ENCODE results near the gene PPID.
"Not testable (repeated sequence)": the region's sequence is repeated elsewhere in the genome, so short reads cannot be mapped to it uniquely, and the experiment has no call there.

PPID gene

GRCh38 chr4:158739600-158739999 lies 16.4 kb upstream of the PPID start:
- intact Hi-C loops (cut with DNase I): no loop called here
- DNase-seq: no peak

- intact Hi-C loops (cut with DNase I): no loop called here
- no peak for DNase-seq
These were observed 15.7 kb upstream of the PPID start for GRCh38 chr4:158738866-158739265.

GRCh38 chr4:158729716-158730559 lies 6.7 kb upstream of the PPID start:
- peak; percentile 26 to 94 (median 74) for DNase-seq
- intact Hi-C loops (cut with DNase I): loop anchor here (1.0 to 5.0 kb wide), 5 partner anchors 37 to 717 kb away; partner anchors contain the start of gene FNIP2

GRCh38 chr4:158728236-158728635 lies 5.0 kb upstream of the PPID start:
- DNase-seq: no peak
- intact Hi-C loops (cut with DNase I): loop anchor here (5.0 kb wide), 1 partner anchor 449 kb away; no protein-coding TSS in a partner anchor

- intact Hi-C loops (cut with DNase I): loop anchor here (5.0 kb wide), 1 partner anchor 451 kb away; no protein-coding TSS in a partner anchor
- no peak for DNase-seq
These were observed 3.4 kb upstream of the PPID start for GRCh38 chr4:158726633-158727032.

GRCh38 chr4:158724637-158725036 lies 1.4 kb upstream of the PPID start:
- intact Hi-C loops (cut with DNase I): loop anchor here (5.0 kb wide), 1 partner anchor 453 kb away; no protein-coding TSS in a partner anchor
- DNase-seq: no peak

GRCh38 chr4:158722291-158722916 lies 792 bp downstream of the PPID start:
- intact Hi-C loops (cut with DNase I): loop anchor here (2.0 kb wide), 1 partner anchor 50 kb away; the partner anchor contains the start of gene ETFDH
- no peak for DNase-seq

- intact Hi-C loops (cut with DNase I): loop anchor here (2.0 kb wide), 1 partner anchor 49 kb away; the partner anchor contains the start of gene ETFDH
These were observed 1.5 kb downstream of the PPID start for GRCh38 chr4:158721680-158722079.

GRCh38 chr4:158715802-158716201 lies 7.4 kb downstream of the PPID start:
- intact Hi-C loops (cut with DNase I): no loop called here

More at GRCh38 chr4:158721680-158722079, 1.5 kb downstream of the PPID start:
- no peak for DNase-seq

GRCh38 chr4:158714937-158715336 lies 8.3 kb downstream of the PPID start:
- DNase-seq: no peak
- intact Hi-C loops (cut with DNase I): no loop called here

More at GRCh38 chr4:158715802-158716201, 7.4 kb downstream of the PPID start:
- DNase-seq: no peak

GRCh38 chr4:158712622-158713021 lies 10.6 kb downstream of the PPID start:
- intact Hi-C loops (cut with DNase I); DNase-seq: not testable (repeated sequence)

GRCh38 chr4:158710814-158711213 lies 12.4 kb downstream of the PPID start:
- DNase-seq: no peak
- intact Hi-C loops (cut with DNase I): no loop called here

GRCh38 chr4:158704274-158704673 lies 18.9 kb downstream of the PPID start:
- DNase-seq: no peak
- intact Hi-C loops (cut with DNase I): no loop called here

GRCh38 chr4:158688813-158689212 lies 34.4 kb downstream of the PPID start:
- intact Hi-C loops (cut with DNase I): no loop called here
- no peak for DNase-seq

- intact Hi-C loops (cut with DNase I): no loop called here
- DNase-seq: no peak
These were observed 41.1 kb downstream of the PPID start for GRCh38 chr4:158682066-158682465.

GRCh38 chr4:158681629-158682028 lies 41.6 kb downstream of the PPID start:
- intact Hi-C loops (cut with DNase I): no loop called here
- no peak for DNase-seq

- no peak for DNase-seq
- intact Hi-C loops (cut with DNase I): no loop called here
These were observed 44.4 kb downstream of the PPID start for GRCh38 chr4:158678767-158679166.

GRCh38 chr4:158676076-158676475 lies 47.1 kb downstream of the PPID start:
- no peak for DNase-seq
- intact Hi-C loops (cut with DNase I): no loop called here

- DNase-seq: no peak
- intact Hi-C loops (cut with DNase I): loop anchor here (2.0 kb wide), 1 partner anchor 49 kb away; the partner anchor contains the start of gene PPID
These were observed 49.6 kb downstream of the PPID start for GRCh38 chr4:158673633-158674032.

GRCh38 chr4:158671915-158672806 lies 51.0 kb downstream of the PPID start, which contains the start of gene ETFDH:
Gene ETFDH (plus strand): TSS chr4:158672296. CDS start chr4:158672457, 161 bp downstream.
- DNase-seq: peak; percentile 98 to 100 (median 99)
- intact Hi-C loops (cut with DNase I): loop anchor here (2.0 kb wide), 1 partner anchor 51 kb away; the partner anchor contains the start of gene PPID

All from posterior cingulate gyrus (tissue), 11 donors.